ENCODE measurements around the gene SH3D21.

The SH3D21 gene

DNA sequence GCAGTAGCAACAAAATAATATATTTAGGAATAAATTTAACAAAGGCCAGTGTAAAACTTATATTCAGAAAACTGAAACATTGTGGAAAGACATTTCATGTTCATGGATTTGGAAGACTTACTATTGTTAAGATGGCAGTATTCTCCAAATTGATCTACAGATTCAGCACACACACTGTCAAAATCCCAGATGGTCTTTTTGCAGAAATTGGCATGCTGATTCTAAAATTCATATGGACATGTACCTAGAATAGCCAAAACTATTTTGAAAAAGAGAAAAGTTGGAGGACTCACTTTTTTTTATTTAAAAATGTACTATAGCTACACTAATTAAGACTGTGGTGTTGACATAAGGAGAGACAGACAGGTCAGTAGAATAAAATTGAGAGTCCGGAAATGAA, 32.0 kb upstream of the SH3D21 start:
- DNase-seq (ENCODE audit: low read depth), result no peak
- H3K4me3 ChIP-seq (ENCODE audit: low read length), result no peak overlapping the region
- TF ChIP-seq, protein P1, sequence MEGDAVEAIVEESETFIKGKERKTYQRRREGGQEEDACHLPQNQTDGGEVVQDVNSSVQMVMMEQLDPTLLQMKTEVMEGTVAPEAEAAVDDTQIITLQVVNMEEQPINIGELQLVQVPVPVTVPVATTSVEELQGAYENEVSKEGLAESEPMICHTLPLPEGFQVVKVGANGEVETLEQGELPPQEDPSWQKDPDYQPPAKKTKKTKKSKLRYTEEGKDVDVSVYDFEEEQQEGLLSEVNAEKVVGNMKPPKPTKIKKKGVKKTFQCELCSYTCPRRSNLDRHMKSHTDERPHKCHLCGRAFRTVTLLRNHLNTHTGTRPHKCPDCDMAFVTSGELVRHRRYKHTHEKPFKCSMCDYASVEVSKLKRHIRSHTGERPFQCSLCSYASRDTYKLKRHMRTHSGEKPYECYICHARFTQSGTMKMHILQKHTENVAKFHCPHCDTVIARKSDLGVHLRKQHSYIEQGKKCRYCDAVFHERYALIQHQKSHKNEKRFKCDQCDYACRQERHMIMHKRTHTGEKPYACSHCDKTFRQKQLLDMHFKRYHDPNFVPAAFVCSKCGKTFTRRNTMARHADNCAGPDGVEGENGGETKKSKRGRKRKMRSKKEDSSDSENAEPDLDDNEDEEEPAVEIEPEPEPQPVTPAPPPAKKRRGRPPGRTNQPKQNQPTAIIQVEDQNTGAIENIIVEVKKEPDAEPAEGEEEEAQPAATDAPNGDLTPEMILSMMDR (conservative IDR thresholded peaks at IDR 0.05; ENCODE audit: low read length), result no peak

DNA sequence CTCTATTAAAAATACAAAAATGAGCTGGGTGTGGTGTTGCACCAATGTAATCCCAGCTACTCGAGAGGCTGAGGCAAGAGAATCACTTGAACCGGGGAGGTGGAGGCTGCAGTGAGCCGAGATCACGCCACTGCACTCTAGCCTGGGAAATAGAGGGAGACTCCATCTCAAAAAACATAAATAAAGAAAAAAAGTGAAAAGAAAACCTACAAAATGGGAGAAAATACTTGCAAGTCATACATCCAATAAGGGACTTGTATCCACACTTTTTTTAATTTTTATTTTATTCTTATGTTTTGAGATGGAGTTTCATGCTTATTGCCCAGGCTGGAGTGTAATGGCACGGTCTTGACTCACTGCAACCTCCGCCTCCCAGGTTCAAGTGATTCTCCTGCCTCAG, 29.5 kb upstream of the SH3D21 start:
- H3K4me3 ChIP-seq (ENCODE audit: low read length), result no peak overlapping the region
- DNase-seq (ENCODE audit: low read depth), result no peak
- TF ChIP-seq, protein P1 (conservative IDR thresholded peaks at IDR 0.05; ENCODE audit: low read length), result no peak

DNA sequence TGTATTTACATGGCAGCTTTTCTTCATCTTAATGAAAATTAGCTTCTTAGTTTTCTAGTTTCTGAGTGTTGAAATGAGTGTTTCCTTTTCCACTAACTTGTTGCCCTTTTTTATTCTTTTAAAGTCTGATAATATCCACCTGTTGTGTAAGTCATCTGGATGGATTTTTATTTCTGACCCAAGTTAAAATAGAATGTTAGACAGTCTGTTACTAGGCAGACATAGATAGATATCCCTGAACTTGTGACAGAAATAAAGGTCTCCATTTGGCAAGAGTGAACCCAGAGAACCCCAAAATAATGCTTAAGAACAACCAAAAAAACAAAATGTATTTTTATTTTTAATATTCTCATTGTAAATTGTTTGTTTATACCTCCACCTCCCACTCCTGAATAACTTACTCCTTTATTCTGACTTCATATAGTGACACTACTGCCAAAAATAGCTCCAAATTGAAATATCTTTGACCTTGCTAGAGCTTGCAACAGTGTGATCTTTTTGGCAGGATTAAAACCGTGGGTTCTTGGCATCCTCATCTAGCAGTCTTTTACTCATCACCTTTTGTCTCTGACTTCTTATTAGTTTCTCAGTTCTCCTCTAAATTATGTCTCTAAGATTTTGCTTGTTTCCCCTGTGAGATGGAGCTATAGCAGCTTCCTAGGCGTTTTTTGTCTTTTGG, 26.9 kb upstream of the SH3D21 start:
- H3K4me3 ChIP-seq (ENCODE audit: low read length), result no peak overlapping the region
- peak; percentile 71 for DNase-seq (ENCODE audit: low read depth)
- TF ChIP-seq, protein P1 (conservative IDR thresholded peaks at IDR 0.05; ENCODE audit: low read length), result no peak

DNA sequence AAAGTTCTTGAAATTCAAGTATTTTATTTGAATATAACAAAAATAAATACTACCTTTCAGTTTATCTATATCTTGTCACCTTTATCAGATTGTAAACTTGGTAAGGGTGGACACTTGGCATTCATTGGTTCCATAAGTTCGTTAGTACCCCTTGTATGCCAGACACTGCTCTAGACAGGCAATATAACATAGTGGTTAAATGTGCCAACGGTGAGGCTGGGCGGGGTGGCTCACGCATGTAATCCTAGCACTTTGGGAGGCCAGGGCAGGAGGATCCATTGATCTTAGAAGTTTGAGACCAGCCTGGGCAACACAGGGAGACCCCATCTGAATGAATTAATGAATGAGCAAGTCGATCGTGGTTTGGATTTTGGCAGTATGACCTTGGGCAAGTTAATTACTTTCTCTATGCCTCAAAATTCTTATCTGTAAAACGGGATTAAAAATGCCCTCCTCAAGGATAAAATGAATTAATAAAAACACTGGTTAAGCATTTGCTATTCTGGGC, 26.3 kb upstream of the SH3D21 start:
- DNase-seq (ENCODE audit: low read depth), result no peak
- H3K4me3 ChIP-seq (ENCODE audit: low read length), result no peak overlapping the region
- TF ChIP-seq, protein P1 (conservative IDR thresholded peaks at IDR 0.05; ENCODE audit: low read length), result no peak

DNA sequence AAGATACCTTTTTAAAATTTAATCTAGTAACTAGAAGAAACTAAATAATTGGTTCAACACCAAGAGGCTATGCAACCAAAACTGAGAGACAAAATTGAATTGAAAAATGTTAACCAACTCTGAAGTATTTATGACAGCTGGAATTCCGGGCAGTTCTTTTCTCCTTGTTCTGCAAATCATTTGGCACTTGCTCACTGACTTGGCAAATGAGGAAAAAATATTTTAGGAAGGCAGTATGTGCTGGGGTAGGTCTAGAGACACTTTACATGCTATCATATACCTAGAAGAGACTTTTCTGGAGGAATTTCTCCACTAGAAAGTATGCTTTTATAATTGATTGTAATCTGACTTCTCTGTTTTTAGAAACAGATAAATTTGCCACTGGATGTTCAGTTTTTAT, 22.1 kb upstream of the SH3D21 start:
- TF ChIP-seq, protein P1 (conservative IDR thresholded peaks at IDR 0.05; ENCODE audit: low read length), result no peak
- no peak overlapping the region for H3K4me3 ChIP-seq (ENCODE audit: low read length)
- DNase-seq (ENCODE audit: low read depth), result peak; percentile 56

DNA sequence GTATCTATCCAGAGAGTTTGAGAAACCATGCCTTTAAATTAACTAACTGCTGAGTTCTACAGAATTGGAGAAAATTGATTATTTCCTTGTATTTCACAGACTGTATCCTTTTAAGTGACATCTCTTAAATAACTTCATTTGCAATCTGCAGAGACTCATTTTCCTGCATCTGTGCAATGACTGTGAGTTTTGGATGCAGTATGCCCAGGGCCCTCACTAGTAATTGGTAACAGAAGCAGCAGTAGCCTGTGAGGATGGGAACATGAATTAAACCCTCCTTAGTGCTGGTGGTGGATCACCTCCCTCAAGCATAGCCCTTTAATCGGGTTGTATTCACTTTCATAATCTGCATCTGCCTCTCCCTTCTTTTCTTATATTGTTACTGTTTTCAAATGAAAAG, 21.7 kb upstream of the SH3D21 start:
- H3K4me3 ChIP-seq (ENCODE audit: low read length), result no peak overlapping the region
- DNase-seq (ENCODE audit: low read depth), result no peak
- TF ChIP-seq, protein P1 (conservative IDR thresholded peaks at IDR 0.05; ENCODE audit: low read length), result no peak

DNA sequence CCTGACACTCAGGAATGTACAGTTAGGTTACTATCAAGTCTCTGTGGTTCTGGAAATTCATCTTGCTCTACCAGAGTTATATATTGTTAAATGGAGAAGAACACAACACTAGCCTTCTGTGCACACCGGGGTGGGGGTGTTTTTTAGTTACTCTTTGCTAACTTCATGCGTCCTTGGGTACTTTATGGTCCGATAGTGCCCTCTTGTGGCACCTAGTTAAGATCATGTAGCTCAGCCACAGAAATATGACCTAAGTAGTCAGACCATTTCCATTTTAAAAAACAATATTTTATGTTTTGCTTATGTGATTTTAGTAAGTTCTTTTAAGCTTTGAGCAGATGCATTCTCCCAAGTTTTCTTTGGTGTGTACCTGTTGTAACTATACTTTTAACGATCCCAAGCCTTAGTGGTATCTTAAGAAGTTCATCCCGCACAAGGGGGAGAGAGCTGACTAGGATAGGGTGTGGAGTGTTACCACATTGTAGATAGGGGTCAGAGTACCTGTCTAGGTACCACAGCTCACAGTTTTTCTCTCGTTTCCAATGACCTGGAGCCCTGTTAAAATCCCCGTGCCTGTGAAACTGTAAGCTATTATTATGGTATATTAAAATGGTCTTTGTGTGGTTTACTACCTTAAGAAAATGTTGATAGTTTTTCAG, 20.6 kb upstream of the SH3D21 start:
- H3K4me3 ChIP-seq (ENCODE audit: low read length), result no peak overlapping the region
- TF ChIP-seq, protein P1 (conservative IDR thresholded peaks at IDR 0.05; ENCODE audit: low read length), result peak; percentile 78
- DNase-seq (ENCODE audit: low read depth), result peak; percentile 90

Measured in AG10803 (cell line).